ENCODE measurements around the gene MICOS13.

- TF ChIP-seq CTCF (IDR thresholded peaks at IDR 0.05) (no peak), POLR2AphosphoS5 (IDR thresholded peaks at IDR 0.05) (no peak), EP300 (IDR thresholded peaks at IDR 0.05) (no peak), POLR2A (IDR thresholded peaks at IDR 0.05) (no peak)
These were observed 5.6 kb downstream of the MICOS13 start for GRCh38 chr19:5674714-5675113.
